Measurements from ENCODE around the gene ARID1B.

DNA sequence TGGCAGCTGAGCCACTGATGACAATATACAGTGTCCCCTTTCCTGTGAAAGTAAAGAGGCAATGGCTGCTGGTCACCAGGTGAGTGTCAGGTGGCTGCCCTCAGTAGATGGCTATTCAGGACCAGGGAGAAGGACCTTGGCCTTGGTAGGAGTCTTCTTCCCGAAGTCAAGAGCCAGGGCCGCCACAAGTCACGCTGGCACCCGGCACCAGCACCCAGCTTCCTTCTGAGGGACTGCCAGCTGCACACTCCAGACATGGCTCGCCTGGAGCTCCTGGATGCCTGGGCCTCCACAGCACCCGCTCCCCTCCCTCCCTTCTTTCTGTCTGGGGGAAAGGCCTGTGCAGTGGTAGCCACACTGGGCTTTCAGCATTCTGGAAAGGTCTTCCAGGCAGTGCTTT is 419.2 kb downstream of the ARID1B start:
- TF ChIP-seq CTCF (IDR thresholded peaks at IDR 0.05; ENCODE audit: low read length) (no peak), EZH2 (IDR thresholded peaks at IDR 0.05; ENCODE audit: borderline replicate concordance, low read length) (no peak)

Measured in OCI-LY1 (cell line).